NCI-H2227 (cell line): ENCODE measurements around the gene PFDN1.
A peak's percentile ranks its signal among the peaks of the same experiment; 100 is the strongest.
"Not testable (repeated sequence)": the region's sequence is repeated elsewhere in the genome, so short reads cannot be mapped to it uniquely, and the experiment has no call there.

Experiments
- DNase-seq: peaks from one replicate; lab custom pipeline; 2025; ENCODE audit not compliant: unreplicated experiment; lab: John Stamatoyannopoulos, UW

PFDN1 gene

GRCh38 chr5:140217299-140218026 is 85.4 kb downstream of the PFDN1 start:
- DNase-seq = no peak

DNA sequence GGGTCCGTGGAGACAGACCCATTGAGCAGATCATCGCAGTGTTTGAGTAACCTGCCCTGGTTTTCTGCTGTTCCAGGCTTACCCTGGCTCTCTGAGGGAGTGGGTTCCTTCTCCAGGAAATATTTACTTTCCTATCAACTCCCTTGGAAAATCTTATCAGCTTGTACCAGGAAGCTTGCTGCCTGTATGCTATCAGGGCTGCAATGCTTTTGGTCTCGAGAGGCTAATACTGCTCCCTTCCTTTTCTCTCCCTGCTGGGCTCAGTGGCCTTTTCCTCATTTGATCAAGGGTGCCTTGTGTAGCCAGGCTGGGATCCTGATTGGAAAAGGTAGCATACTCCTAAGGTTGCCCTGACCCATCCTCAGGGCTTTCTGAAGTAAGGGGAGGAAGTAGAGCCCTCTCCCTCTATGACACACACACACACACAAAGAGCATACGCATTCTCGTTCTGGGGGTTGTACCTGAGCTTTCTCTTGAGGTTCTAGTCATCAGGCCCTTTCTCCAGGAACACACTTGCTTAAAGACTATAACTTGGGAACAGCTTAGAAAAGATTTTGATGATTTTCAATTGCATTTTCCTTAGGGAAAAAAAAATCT is 86.3 kb downstream of the PFDN1 start:
- no peak for DNase-seq

- DNase-seq = no peak
Measured at GRCh38 chr5:140215276-140215675, 87.6 kb downstream of the PFDN1 start.

GRCh38 chr5:140214831-140215230 is 88.1 kb downstream of the PFDN1 start:
- DNase-seq = no peak

- DNase-seq = no peak
Measured at GRCh38 chr5:140213370-140213983, 89.4 kb downstream of the PFDN1 start.

- DNase-seq = no peak
Measured at GRCh38 chr5:140208065-140208464, 94.8 kb downstream of the PFDN1 start.

DNA sequence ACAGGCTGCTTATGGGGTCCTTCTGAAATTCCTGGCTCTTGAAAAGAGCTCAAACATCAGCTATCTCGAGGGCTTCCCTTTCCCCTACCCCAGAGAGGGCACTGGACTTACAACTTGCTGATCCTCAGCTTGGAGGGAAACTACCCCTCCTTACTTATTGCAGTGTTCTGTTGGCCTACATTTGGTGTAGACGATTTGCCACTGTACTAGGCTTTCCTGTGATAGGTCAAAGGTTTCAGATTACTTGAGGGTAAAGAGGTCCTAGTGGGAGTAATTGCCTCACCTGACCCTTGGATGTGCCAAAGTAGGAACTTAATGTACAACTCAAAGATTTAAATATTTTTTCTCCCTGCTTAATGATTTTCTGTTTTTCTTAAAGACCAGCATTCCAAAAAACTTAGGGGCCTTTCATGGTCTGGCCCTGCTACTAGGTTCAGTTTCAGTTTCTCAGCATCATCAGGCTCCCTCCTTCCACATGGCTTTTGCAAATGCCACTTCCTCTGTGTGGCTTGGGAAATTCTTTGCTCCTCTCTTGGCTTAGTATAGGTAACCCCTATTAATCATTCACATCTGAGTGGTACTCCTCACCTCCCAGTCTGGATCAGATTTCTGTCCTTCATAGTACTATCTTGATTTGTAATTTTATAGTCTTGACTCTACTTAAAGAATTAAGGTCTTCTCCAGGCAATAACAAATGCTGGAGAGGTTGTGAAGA is 95.5 kb downstream of the PFDN1 start:
- no peak for DNase-seq

GRCh38 chr5:140205952-140206351 is 96.9 kb downstream of the PFDN1 start:
- DNase-seq = peak; percentile 2

DNA sequence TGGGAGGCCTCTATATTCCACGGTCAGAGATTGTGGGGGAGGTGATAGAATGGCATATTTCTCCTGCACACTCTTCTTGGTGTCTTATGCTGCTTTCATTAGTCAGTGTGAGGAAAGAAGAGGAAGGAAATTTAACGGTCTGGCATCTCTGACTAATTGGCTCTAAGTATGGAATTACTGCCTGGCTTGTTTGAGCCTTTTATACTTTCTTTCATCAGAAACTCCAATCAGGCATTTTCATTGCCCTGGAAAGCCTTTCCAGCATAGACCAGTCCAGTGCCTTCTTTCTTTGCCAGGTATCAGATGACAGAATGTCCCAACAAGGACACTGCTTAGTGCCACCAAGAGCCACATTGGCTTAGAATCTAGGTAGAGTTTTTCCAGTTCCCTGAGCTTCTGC is 97.7 kb downstream of the PFDN1 start:
- DNase-seq = no peak

GRCh38 chr5:140202610-140203009 is 100.3 kb downstream of the PFDN1 start:
- DNase-seq = no peak

DNA sequence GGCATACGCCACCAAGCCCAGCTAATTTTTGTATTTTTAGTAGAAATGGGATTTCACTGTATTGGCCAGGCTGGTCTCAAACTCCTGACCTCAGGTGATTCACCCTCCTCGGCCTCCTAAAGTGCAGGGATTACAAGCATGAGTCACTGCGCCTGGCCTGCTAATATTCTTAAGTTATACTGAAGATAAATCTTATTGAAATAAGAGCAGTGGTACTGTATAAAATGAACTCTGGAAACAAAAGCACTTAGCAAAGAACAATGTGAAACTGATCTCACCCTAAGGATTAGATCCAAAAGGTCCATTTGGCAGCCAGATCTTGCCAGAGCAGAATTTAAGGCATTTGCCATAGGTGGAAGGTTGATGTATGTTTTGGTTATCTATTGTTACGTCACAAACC is 100.8 kb downstream of the PFDN1 start:
- DNase-seq = no peak

GRCh38 chr5:140198915-140199314 is 104.0 kb downstream of the PFDN1 start:
- not testable (repeated sequence) for DNase-seq

- no peak for DNase-seq
Measured at GRCh38 chr5:140197023-140197422, 105.9 kb downstream of the PFDN1 start.

DNA sequence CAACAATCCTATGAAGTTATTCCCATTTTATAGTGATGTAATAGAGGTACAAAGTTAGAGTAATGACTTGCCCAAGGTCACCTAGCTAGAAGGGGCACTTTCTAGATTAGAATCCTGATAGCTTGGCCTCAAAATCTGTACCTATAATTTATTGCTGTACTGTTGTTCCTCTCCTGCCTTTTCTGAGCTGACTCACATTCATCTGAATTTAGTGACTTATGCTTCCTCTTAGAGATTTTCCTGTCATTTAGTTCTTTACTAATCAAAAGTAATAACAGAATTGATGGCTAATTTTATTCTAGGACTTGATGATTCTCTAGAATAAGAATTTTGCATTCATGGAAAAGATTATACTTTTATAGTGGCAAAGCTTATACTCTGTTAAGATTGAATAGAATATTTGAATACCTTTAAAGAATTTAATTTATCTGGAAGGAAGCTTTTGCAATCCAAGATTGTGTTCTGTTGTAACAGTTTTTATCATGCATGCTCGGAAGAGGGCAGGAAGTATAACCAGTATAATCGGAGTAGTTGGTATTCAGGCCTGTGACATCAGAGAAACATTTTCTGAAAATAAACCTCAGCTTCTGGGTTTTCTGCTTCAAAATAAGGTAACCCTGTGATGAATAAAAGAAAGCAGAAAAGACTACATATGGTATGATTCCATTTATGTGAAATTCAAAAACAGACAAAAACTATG is 106.6 kb downstream of the PFDN1 start:
- DNase-seq = no peak
